IPS-11a (cell line): ENCODE results near the gene CFI.

Experiments used
- H3K4me3 ChIP-seq: one replicate; pipeline ENCODE4 v1.5.1; 2013; ENCODE audit warnings: low read depth, low read length, control low read depth

The CFI gene

GRCh38 chr4:109801895-109802319 is at the start of gene CFI:
Gene CFI, minus strand, starts transcription at chr4:109801999. Its CDS starts 28 bp downstream, at chr4:109801971.
- H3K4me3 ChIP-seq: no peak within 1 kb of the TSS

- H3K4me3 ChIP-seq: no peak overlapping the region
Measured at GRCh38 chr4:109850601-109851000, 48.8 kb upstream of the CFI start.

GRCh38 chr4:109848501-109848900 is 46.7 kb upstream of the CFI start:
- no peak overlapping the region for H3K4me3 ChIP-seq

- no peak within 1 kb of the TSS for H3K4me3 ChIP-seq
Measured at GRCh38 chr4:109847896-109848442, 46.2 kb upstream of the CFI start, which contains the start of gene LRIT3. Gene LRIT3, plus strand, starts transcription at chr4:109848107. Its CDS starts 95 bp downstream, at chr4:109848202.

GRCh38 chr4:109846395-109847098 is 44.7 kb upstream of the CFI start:
- no peak overlapping the region for H3K4me3 ChIP-seq

GRCh38 chr4:109836985-109837384 is 35.2 kb upstream of the CFI start:
- no peak overlapping the region for H3K4me3 ChIP-seq

GRCh38 chr4:109833756-109834155 is 32.0 kb upstream of the CFI start:
- no peak overlapping the region for H3K4me3 ChIP-seq

GRCh38 chr4:109827672-109828071 is 25.9 kb upstream of the CFI start, which contains the start of gene RRH:
Gene RRH, plus strand, starts transcription at chr4:109827972. Its CDS starts 56 bp downstream, at chr4:109828028.
- no peak within 1 kb of the TSS for H3K4me3 ChIP-seq

GRCh38 chr4:109826719-109827118 is 24.9 kb upstream of the CFI start:
- H3K4me3 ChIP-seq: no peak overlapping the region

- H3K4me3 ChIP-seq: no peak overlapping the region
Measured at GRCh38 chr4:109821185-109821584, 19.4 kb upstream of the CFI start.

- H3K4me3 ChIP-seq: no peak overlapping the region
Measured at GRCh38 chr4:109820563-109820962, 18.8 kb upstream of the CFI start.

GRCh38 chr4:109818268-109818667 is 16.5 kb upstream of the CFI start:
- H3K4me3 ChIP-seq: no peak overlapping the region

- H3K4me3 ChIP-seq: no peak overlapping the region
Measured at GRCh38 chr4:109816894-109817293, 15.1 kb upstream of the CFI start.

- peak overlapping the region; percentile 87 for H3K4me3 ChIP-seq
Measured at GRCh38 chr4:109816082-109816442, 14.3 kb upstream of the CFI start.

- peak within 1 kb of the TSS; percentile 87 for H3K4me3 ChIP-seq
Measured at GRCh38 chr4:109815151-109816081, 13.6 kb upstream of the CFI start, which contains the start of gene GAR1. Gene GAR1, plus strand, starts transcription at chr4:109815762. Its CDS starts 403 bp downstream, at chr4:109816165.

GRCh38 chr4:109811707-109812106 is 9.9 kb upstream of the CFI start:
- H3K4me3 ChIP-seq: no peak overlapping the region

- H3K4me3 ChIP-seq: no peak overlapping the region
Measured at GRCh38 chr4:109810552-109811387, 9.0 kb upstream of the CFI start.

- no peak overlapping the region for H3K4me3 ChIP-seq
Measured at GRCh38 chr4:109809655-109810054, 7.9 kb upstream of the CFI start.

GRCh38 chr4:109803924-109804571 is 2.2 kb upstream of the CFI start:
- H3K4me3 ChIP-seq: no peak overlapping the region
